Activated CD4-positive, alpha-beta T cell treated with anti-CD3 and anti-CD28 coated beads, Interleukin-2, amount 50 U/mL, for 16 hours (primary cell): ENCODE measurements around the gene JUN.

Source experiments
- DNase-seq: peaks from one replicate; pipeline ENCODE4 v3.0.0-alpha.2; 2020

Gene JUN

GRCh38 chr1:58754683-58755467, 29.0 kb downstream of the JUN start:
- peak; percentile 60 for DNase-seq

- DNase-seq, result no peak
Observed at GRCh38 chr1:58754073-58754613, 29.7 kb downstream of the JUN start.

GRCh38 chr1:58753431-58753866, 30.4 kb downstream of the JUN start:
- DNase-seq, result no peak

GRCh38 chr1:58749646-58750045, 34.2 kb downstream of the JUN start:
- no peak for DNase-seq

GRCh38 chr1:58748666-58749065, 35.2 kb downstream of the JUN start:
- no peak for DNase-seq

GRCh38 chr1:58746757-58747156, 37.1 kb downstream of the JUN start:
- no peak for DNase-seq

GRCh38 chr1:58746182-58746581, 37.7 kb downstream of the JUN start:
- DNase-seq, result no peak

- no peak for DNase-seq
Observed at GRCh38 chr1:58745666-58746065, 38.2 kb downstream of the JUN start.

GRCh38 chr1:58745117-58745516, 38.7 kb downstream of the JUN start:
- DNase-seq, result no peak

- no peak for DNase-seq
Observed at GRCh38 chr1:58741678-58742553, 41.9 kb downstream of the JUN start.

GRCh38 chr1:58739856-58740466, 43.9 kb downstream of the JUN start:
- DNase-seq, result peak; percentile 62

GRCh38 chr1:58738876-58739275, 45.0 kb downstream of the JUN start:
- no peak for DNase-seq

- no peak for DNase-seq
Observed at GRCh38 chr1:58735586-58735985, 48.3 kb downstream of the JUN start.

- no peak for DNase-seq
Observed at GRCh38 chr1:58734630-58735029, 49.2 kb downstream of the JUN start.

- DNase-seq, result no peak
Observed at GRCh38 chr1:58732087-58732775, 51.6 kb downstream of the JUN start.
